ENCODE results near the gene ADH1B. TPM values are rescaled to one million over a fixed set of nuclear protein-coding genes. Genes with fewer than 3 reads are reported as not detected.
"Not testable (repeated sequence)": the region's sequence is repeated elsewhere in the genome, so short reads cannot be mapped to it uniquely, and the experiment has no call there.

Gene ADH1B
- total and polyA plus RNA-seq, 4 experiments from 2014 or later, result not detected

DNA sequence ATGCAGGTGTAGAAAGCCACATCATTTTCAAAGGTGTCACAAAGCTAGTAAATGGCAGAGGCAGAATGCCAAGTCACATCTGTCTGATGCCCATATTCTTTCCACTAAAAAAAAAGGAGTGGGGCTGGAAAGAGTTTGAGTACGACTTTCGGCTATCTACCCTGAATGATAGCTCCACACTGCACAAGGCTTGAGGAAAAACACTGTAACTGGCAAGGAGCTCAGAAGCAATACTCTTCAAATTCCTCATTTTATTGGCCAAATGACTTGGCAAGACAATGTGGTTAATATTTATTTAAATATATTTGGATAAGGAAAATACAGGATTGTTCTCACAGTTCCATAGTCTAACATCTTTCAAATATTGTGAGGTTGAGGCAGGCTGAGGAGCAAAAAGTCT, 36.7 kb upstream of the ADH1B start:
- no peaks in the 10 kb centered on the region for H3K36me3 ChIP-seq (ENCODE audit: insufficient read depth, low read length)
- DNase-seq, result no peak
- peaks cover 0 to 3% of the 10 kb centered on the region in 2 donors for H3K9me3 ChIP-seq (ENCODE audit: control insufficient read depth in 1 of 2, low read length in 2 of 2)
- Mint-ChIP-seq H3K27me3 (peaks cover 4 to 5% of the 10 kb centered on the region in 2 donors), H3K4me3 (no peak overlapping the region), H3K4me1 (peaks cover 0 to 3% (median 0%) of the 10 kb centered on the region in 4 donors), H3K27ac (no peak overlapping the region), H3K9me3 (peaks cover 0 to 15% (median 5%) of the 10 kb centered on the region in 8 donors), H3K36me3 (peaks cover 0 to 2% of the 10 kb centered on the region in 2 donors)
- no peaks in the 10 kb centered on the region for H3K27me3 ChIP-seq (ENCODE audit: insufficient read depth, low read length)
- no peak overlapping the region for H3K27ac ChIP-seq (ENCODE audit: low read depth, low read length)
- no peaks in the 10 kb centered on the region for H3K4me1 ChIP-seq (ENCODE audit: insufficient read depth, low read length)
- intact Hi-C loops (cut with micrococcal nuclease), result no loop called here
- POLR2A ChIA-PET (ENCODE audit: partially characterized antibody), result no interaction called here
- H3K4me3 ChIP-seq (ENCODE audit: low read length in 2 of 2), result no peak overlapping the region
- CTCF ChIA-PET (ENCODE audit: partially characterized antibody), result no interaction called here

GRCh38 chr4:99356992-99357391, 35.8 kb upstream of the ADH1B start:
- no peak for DNase-seq
- Histone ChIP-seq H3K9me3 (ENCODE audit: control insufficient read depth in 1 of 2, low read length in 2 of 2) (peaks cover 0 to 3% of the 10 kb centered on the region in 2 donors), H3K27me3 (ENCODE audit: insufficient read depth, low read length) (no peaks in the 10 kb centered on the region), H3K4me1 (ENCODE audit: insufficient read depth, low read length) (no peaks in the 10 kb centered on the region), H3K4me3 (ENCODE audit: low read length in 2 of 2) (no peak overlapping the region), H3K36me3 (ENCODE audit: insufficient read depth, low read length) (no peaks in the 10 kb centered on the region), H3K27ac (ENCODE audit: low read depth, low read length) (no peak overlapping the region)
- peaks cover 0 to 2% (median 0%) of the 10 kb centered on the region in 4 donors for H3K4me1 Mint-ChIP-seq
- peaks cover 0 to 15% (median 5%) of the 10 kb centered on the region in 8 donors for H3K9me3 Mint-ChIP-seq
- ChIA-PET POLR2A (ENCODE audit: partially characterized antibody) (no interaction called here), CTCF (ENCODE audit: partially characterized antibody) (no interaction called here)
- no peak overlapping the region for H3K4me3 Mint-ChIP-seq
- H3K27me3 Mint-ChIP-seq, result peaks cover 5 to 9% of the 10 kb centered on the region in 2 donors
- H3K36me3 Mint-ChIP-seq, result peaks cover 0 to 2% of the 10 kb centered on the region in 2 donors
- intact Hi-C loops (cut with micrococcal nuclease), result no loop called here
- no peak overlapping the region for H3K27ac Mint-ChIP-seq

GRCh38 chr4:99356149-99356548, 34.9 kb upstream of the ADH1B start:
- H3K36me3 ChIP-seq (ENCODE audit: insufficient read depth, low read length); H3K4me3 ChIP-seq (ENCODE audit: low read length in 2 of 2); H3K27ac Mint-ChIP-seq; H3K27me3 Mint-ChIP-seq; H3K4me1 Mint-ChIP-seq; POLR2A ChIA-PET (ENCODE audit: partially characterized antibody); H3K4me3 Mint-ChIP-seq; H3K36me3 Mint-ChIP-seq; H3K27ac ChIP-seq (ENCODE audit: low read depth, low read length); DNase-seq; CTCF ChIA-PET (ENCODE audit: partially characterized antibody); intact Hi-C loops (cut with micrococcal nuclease); H3K27me3 ChIP-seq (ENCODE audit: insufficient read depth, low read length); H3K4me1 ChIP-seq (ENCODE audit: insufficient read depth, low read length); H3K9me3 ChIP-seq (ENCODE audit: control insufficient read depth in 1 of 2, low read length in 2 of 2): not testable (repeated sequence)
- H3K9me3 Mint-ChIP-seq, result peaks cover 0 to 15% (median 5%) of the 10 kb centered on the region in 8 donors

DNA sequence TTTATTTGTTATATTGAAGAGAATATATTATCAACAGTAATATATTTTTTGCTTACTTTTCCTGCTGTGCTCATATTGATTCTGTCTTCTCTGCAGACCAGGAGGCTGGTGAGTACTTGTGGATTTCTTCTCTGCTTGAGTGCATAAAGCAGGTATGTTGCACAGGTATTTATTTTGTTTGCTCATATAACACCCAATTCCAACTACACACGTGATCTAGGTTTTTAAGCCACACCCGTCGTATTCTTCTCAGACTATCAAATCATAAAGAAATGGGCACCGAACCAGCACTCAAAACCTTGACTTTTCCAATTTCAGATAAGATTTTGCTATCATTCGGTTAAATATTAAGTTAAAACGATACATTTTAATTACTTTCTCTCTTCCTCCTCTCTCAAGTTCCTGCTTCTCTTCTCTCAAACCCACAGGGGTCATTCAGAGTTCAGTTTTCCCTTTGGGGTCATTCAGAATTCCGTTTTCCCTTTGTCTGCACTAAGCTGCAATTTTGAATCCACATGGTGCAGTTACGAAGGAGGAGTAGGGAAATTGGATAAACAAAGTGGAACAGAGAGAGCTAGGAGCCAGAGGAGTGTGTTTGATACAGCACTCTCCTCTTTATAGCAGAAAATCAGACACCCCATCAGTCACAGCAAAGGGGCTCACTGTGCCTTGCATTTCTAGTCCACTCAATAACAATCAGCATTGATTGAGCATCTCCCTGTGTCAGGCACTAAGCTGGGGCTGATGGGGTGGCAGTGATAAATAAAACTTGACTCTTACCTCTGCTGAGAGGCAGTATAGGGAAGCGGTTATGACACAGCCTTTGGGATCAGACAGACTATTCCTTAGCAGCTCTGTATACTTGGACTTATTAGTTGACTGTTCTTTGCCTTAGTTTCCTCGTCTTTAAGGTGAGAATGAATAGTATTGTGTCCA, 31.7 kb upstream of the ADH1B start, which contains the start of gene ADH1C:
ADH1C (minus strand) TSS at position 145 of the 936 bp plus-strand sequence; CDS start at position 74, 71 bp downstream.
- Mint-ChIP-seq H3K27ac (no peak within 1 kb of the TSS), H3K9me3 (peaks cover 2 to 15% (median 5%) of the 10 kb centered on the region in 8 donors), H3K4me3 (no peak within 1 kb of the TSS), H3K36me3 (peaks cover 0 to 2% of the 10 kb centered on the region in 2 donors), H3K27me3 (peaks cover 8 to 9% of the 10 kb centered on the region in 2 donors), H3K4me1 (peaks cover 0 to 2% (median 0%) of the 10 kb centered on the region in 4 donors)
- Histone ChIP-seq H3K27ac (ENCODE audit: low read depth, low read length) (no peak within 1 kb of the TSS), H3K4me3 (ENCODE audit: low read length in 2 of 2) (no peak within 1 kb of the TSS), H3K27me3 (ENCODE audit: insufficient read depth, low read length) (no peaks in the 10 kb centered on the region), H3K4me1 (ENCODE audit: insufficient read depth, low read length) (no peaks in the 10 kb centered on the region), H3K36me3 (ENCODE audit: insufficient read depth, low read length) (no peaks in the 10 kb centered on the region), H3K9me3 (ENCODE audit: control insufficient read depth in 1 of 2, low read length in 2 of 2) (peaks cover 0 to 3% of the 10 kb centered on the region in 2 donors)
- CTCF ChIA-PET (ENCODE audit: partially characterized antibody), result no interaction called here
- intact Hi-C loops (cut with micrococcal nuclease), result no loop called here
- POLR2A ChIA-PET (ENCODE audit: partially characterized antibody), result interaction anchor here (0.6 kb wide), 1 partner anchor 58 kb away, joined by 3 read pairs; no protein-coding TSS in a partner anchor
- no peak for DNase-seq

DNA sequence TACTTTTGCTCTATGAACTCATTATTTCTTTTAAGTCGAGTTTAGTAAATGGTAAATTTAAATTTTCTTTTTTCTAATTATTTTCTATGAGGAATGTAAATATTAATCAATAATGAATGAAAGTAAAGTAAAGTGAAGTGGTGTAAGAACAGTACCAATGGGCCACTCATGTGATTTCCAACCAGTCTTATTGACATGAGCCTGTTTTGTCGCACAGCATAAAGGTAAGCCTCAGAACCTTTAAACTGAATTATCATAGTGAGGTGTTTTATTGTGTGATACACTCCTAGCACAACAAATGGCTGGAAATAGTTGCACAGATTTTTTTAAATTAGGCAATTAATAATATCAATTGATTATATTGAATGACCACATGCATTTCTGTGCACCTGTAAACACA, 30.3 kb upstream of the ADH1B start:
- intact Hi-C loops (cut with micrococcal nuclease), result no loop called here
- peaks cover 0 to 2% (median 0%) of the 10 kb centered on the region in 4 donors for H3K4me1 Mint-ChIP-seq
- CTCF ChIA-PET (ENCODE audit: partially characterized antibody), result no interaction called here

DNA sequence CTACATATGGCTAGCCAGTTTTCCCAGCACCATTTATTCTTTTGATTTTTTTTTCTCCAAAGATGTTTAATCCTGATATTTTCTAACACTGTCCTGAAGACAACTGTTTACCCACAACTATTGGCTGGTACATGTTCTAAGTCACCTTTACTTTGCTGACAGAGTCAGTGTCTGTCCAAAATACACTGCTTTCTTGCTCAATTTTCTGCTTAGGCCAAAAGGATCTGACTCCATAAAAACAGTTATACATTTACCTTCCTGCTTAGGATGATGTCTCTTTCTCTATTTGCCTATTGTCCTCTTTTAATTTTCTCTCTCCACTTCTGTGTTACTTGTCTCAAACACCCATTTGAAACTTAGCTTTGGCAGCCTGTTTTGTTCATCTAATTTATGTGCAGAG, 28.1 kb upstream of the ADH1B start:
- Histone ChIP-seq H3K27me3 (ENCODE audit: insufficient read depth, low read length) (no peaks in the 10 kb centered on the region), H3K4me1 (ENCODE audit: insufficient read depth, low read length) (no peaks in the 10 kb centered on the region), H3K9me3 (ENCODE audit: control insufficient read depth in 1 of 2, low read length in 2 of 2) (peaks cover 0 to 3% of the 10 kb centered on the region in 2 donors), H3K36me3 (ENCODE audit: insufficient read depth, low read length) (no peaks in the 10 kb centered on the region), H3K27ac (ENCODE audit: low read depth, low read length) (no peak overlapping the region), H3K4me3 (ENCODE audit: low read length in 2 of 2) (no peak overlapping the region)
- intact Hi-C loops (cut with micrococcal nuclease), result no loop called here
- H3K27ac Mint-ChIP-seq, result no peak overlapping the region
- peaks cover 4 to 5% of the 10 kb centered on the region in 2 donors for H3K27me3 Mint-ChIP-seq
- POLR2A ChIA-PET (ENCODE audit: partially characterized antibody), result no interaction called here
- no peak for DNase-seq
- no peaks in the 10 kb centered on the region for H3K36me3 Mint-ChIP-seq
- H3K4me3 Mint-ChIP-seq, result no peak overlapping the region
- H3K4me1 Mint-ChIP-seq, result peaks cover 0 to 2% (median 0%) of the 10 kb centered on the region in 4 donors
- H3K9me3 Mint-ChIP-seq, result peaks cover 0 to 4% (median 2%) of the 10 kb centered on the region in 8 donors
- CTCF ChIA-PET (ENCODE audit: partially characterized antibody), result no interaction called here

More for the DNA sequence above, 30.3 kb upstream of the ADH1B start:
- Histone ChIP-seq H3K9me3 (ENCODE audit: control insufficient read depth in 1 of 2, low read length in 2 of 2) (peaks cover 0 to 3% of the 10 kb centered on the region in 2 donors), H3K36me3 (ENCODE audit: insufficient read depth, low read length) (no peaks in the 10 kb centered on the region), H3K27me3 (ENCODE audit: insufficient read depth, low read length) (no peaks in the 10 kb centered on the region), H3K27ac (ENCODE audit: low read depth, low read length) (no peak overlapping the region), H3K4me3 (ENCODE audit: low read length in 2 of 2) (no peak overlapping the region), H3K4me1 (ENCODE audit: insufficient read depth, low read length) (no peaks in the 10 kb centered on the region)
- no peak for DNase-seq
- H3K9me3 Mint-ChIP-seq, result peaks cover 2 to 15% (median 5%) of the 10 kb centered on the region in 8 donors
- POLR2A ChIA-PET (ENCODE audit: partially characterized antibody), result no interaction called here
- H3K27me3 Mint-ChIP-seq, result peaks cover 7 to 8% of the 10 kb centered on the region in 2 donors
- no peak overlapping the region for H3K4me3 Mint-ChIP-seq
- no peak overlapping the region for H3K27ac Mint-ChIP-seq
- H3K36me3 Mint-ChIP-seq, result peaks cover 0 to 2% of the 10 kb centered on the region in 2 donors

DNA sequence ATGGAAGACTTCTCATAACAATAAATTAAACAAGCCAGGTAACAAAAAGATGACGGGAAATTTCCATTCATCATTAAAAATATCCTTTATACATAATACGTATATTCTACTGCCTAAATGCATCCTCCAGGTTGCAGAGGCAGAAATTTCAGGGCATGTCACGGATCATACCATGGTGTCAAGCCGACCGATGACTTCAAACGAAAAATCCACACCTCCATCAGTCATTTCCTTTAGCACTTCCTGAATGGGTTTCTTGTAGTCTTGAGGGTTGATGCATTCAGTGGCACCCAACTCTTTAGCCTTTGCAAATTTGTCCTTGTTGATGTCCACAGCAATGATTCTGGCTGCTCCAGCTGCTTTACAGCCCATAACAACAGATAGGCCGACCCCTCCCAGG, 21.4 kb upstream of the ADH1B start:
- H3K9me3 Mint-ChIP-seq; DNase-seq; intact Hi-C loops (cut with micrococcal nuclease); H3K27me3 ChIP-seq (ENCODE audit: insufficient read depth, low read length); H3K27me3 Mint-ChIP-seq; H3K36me3 ChIP-seq (ENCODE audit: insufficient read depth, low read length); H3K27ac ChIP-seq (ENCODE audit: low read depth, low read length); H3K4me1 Mint-ChIP-seq; H3K27ac Mint-ChIP-seq; POLR2A ChIA-PET (ENCODE audit: partially characterized antibody); H3K36me3 Mint-ChIP-seq; H3K4me3 ChIP-seq (ENCODE audit: low read length in 2 of 2); H3K4me1 ChIP-seq (ENCODE audit: insufficient read depth, low read length); CTCF ChIA-PET (ENCODE audit: partially characterized antibody); H3K9me3 ChIP-seq (ENCODE audit: control insufficient read depth in 1 of 2, low read length in 2 of 2); H3K4me3 Mint-ChIP-seq: not testable (repeated sequence)
